Transverse colon (tissue), 4 donors: ENCODE results near the gene WDR48. TPM values are rescaled to one million over a fixed set of nuclear protein-coding genes. Genes with fewer than 3 reads are reported as not detected.

Experiments
- DNase-seq: peaks from one replicate; pipeline ENCODE4 v3.0.0-alpha.2; 2019
- H3K27ac ChIP-seq, 4 donors: fragments of 200-600 bp; sonication (generic); 2 replicates each; pipeline ENCODE4 v1.5.1; 2016 to 2018; ENCODE audit warnings: inconsistent platforms in 4 of 4
- H3K27me3 ChIP-seq: fragments of 200-600 bp; sonication (generic); 2 replicates; pipeline ENCODE4 v1.5.1; 2017; ENCODE audit warnings: inconsistent platforms
- H3K36me3 ChIP-seq, 4 donors: fragments of 200-600 bp; sonication (generic); 2 replicates each; pipeline ENCODE4 v1.5.1; 2017 to 2019; ENCODE audit warnings: inconsistent platforms in 4 of 4
- H3K4me1 ChIP-seq, 4 donors: fragments of 200-600 bp; sonication (generic); 2 replicates each; pipeline ENCODE4 v1.5.1; 2017 to 2020; ENCODE audit warnings: inconsistent platforms in 4 of 4
- H3K4me3 ChIP-seq, 4 donors: fragments of 200-600 bp; sonication (generic); 1 replicate in 1 of 4; 2 replicates in 3 of 4; pipeline versions ENCODE4 v1.5.1 to v1.6.1; 2017 to 2019; ENCODE audit warnings: inconsistent platforms in 4 of 4
- H3K9me3 ChIP-seq, 2 donors: fragments of 200-600 bp; sonication (generic); 2 replicates each; pipeline ENCODE4 v1.5.1; 2017 to 2019; ENCODE audit warnings: inconsistent platforms in 2 of 2
- CTCF ChIP-seq, 5 experiments: fragments of 200-600 bp in 3 of 5; fragments of 450-650 bp in 2 of 5; sonication (generic) in 3 of 5; IDR thresholded peaks; 1 replicate in 2 of 5; 2 replicates in 3 of 5; pipeline ENCODE4 v1.5.1; 2016 to 2017; ENCODE audit warnings: antibody characterized with exemption in 5 of 5, inconsistent platforms in 3 of 5, mild to moderate bottlenecking in 2 of 5, moderate library complexity in 1 of 5
- EP300 ChIP-seq: sonication (generic); formaldehyde crosslinking; IDR thresholded peaks from one replicate; pipeline ENCODE4 v1.6.1; 2017; ENCODE audit warnings: antibody characterized with exemption, low read depth
- POLR2A ChIP-seq: fragments of 450-650 bp; IDR thresholded peaks from one replicate; pipeline ENCODE4 v1.6.1; 2016; ENCODE audit warnings: antibody characterized with exemption, mild to moderate bottlenecking, moderate library complexity
- POLR2AphosphoS5 ChIP-seq, 3 donors: sonication (generic); formaldehyde crosslinking; IDR thresholded peaks; one replicate each; pipeline ENCODE4 v1.6.1; 2016; ENCODE audit warnings: antibody characterized with exemption in 3 of 3
- WGBS, 2 donors: methylation state at CpG; one replicate each; pipeline ENCODE4 v1.1.5; 2018; ENCODE audit warnings: low coverage in 1 of 2; 5-methylcytosine and 5-hydroxymethylcytosine counted together
- in situ Hi-C, 4 donors: fragments of 200-750 bp; cut with MboI; loops; one replicate each; pipeline versions ENCODE4 v1.15.0 to v1.15.1; 2017; ENCODE audit warnings: low sequenced_read_pairs in 3 of 4, low pct_ligation_motif_present in 1 of 4, low pct_unique_long_range_greater_than_20kb in 1 of 4
- intact Hi-C: fragments of 100-400 bp; cut with DNase I; formaldehyde crosslinking; loops from one replicate; pipeline ENCODE4 v1.15.1; 2023; ENCODE audit warnings: low total_unique reads
- total RNA-seq, 4 donors: library from RNA; depleted of rRNA; stranded (reverse); fragments of >200 nt; gene quantifications; one replicate each; pipeline ENCODE4 v1.1.0, GENCODE V29; 2016

Gene WDR48
- total RNA-seq, 4 donors from 2014 or later = 31.0 to 47.6 (median 36.2) TPM

- peaks cover 0 to 32% (median 6%) of the 10 kb centered on the region in 4 donors for H3K36me3 ChIP-seq
- no peak overlapping the region for H3K27ac ChIP-seq
- DNase-seq = no peak
- no peaks in the 10 kb centered on the region for H3K9me3 ChIP-seq
- WGBS, 2 donors = 87% methylated on average over 1 of the region's 1 CpG; no CpG with 5 or more reads in 1 of the 2 donors
- H3K4me3 ChIP-seq = no peak overlapping the region
- TF ChIP-seq CTCF (IDR thresholded peaks at IDR 0.05) (no peak), POLR2A (no peak), POLR2AphosphoS5 (IDR thresholded peaks at IDR 0.05) (no peak), EP300 (no peak)
- intact Hi-C loops = no loop called here
- in situ Hi-C loops = no loop called here
- no peaks in the 10 kb centered on the region for H3K27me3 ChIP-seq
- H3K4me1 ChIP-seq = peaks cover 0 to 14% (median 9%) of the 10 kb centered on the region in 4 donors
Observed at GRCh38 chr3:39099242-39099641, 47.4 kb downstream of the WDR48 start.

GRCh38 chr3:39099738-39100499, 48.1 kb downstream of the WDR48 start:
- in situ Hi-C loops = no loop called here
- peaks cover 0 to 26% (median 2%) of the 10 kb centered on the region in 4 donors for H3K36me3 ChIP-seq

GRCh38 chr3:39100500-39100886, 48.7 kb downstream of the WDR48 start:
- WGBS, 2 donors = 89% methylated on average over 9 of the region's 9 CpGs; no CpG with 5 or more reads in 1 of the 2 donors
- no peak overlapping the region for H3K27ac ChIP-seq
- H3K4me3 ChIP-seq = no peak overlapping the region
- H3K36me3 ChIP-seq = peaks cover 0 to 21% (median 0%) of the 10 kb centered on the region in 4 donors
- no peaks in the 10 kb centered on the region for H3K27me3 ChIP-seq
- no peaks in the 10 kb centered on the region for H3K9me3 ChIP-seq
- in situ Hi-C loops = no loop called here
- peaks cover 5 to 27% (median 21%) of the 10 kb centered on the region in 4 donors for H3K4me1 ChIP-seq
- no peak for DNase-seq
- intact Hi-C loops = loop anchor here (10.0 kb wide), 1 partner anchor 284 kb away; the partner anchor contains the start of gene SLC25A38
- TF ChIP-seq CTCF (IDR thresholded peaks at IDR 0.05) (no peak), EP300 (no peak), POLR2AphosphoS5 (IDR thresholded peaks at IDR 0.05) (no peak), POLR2A (no peak)

More at GRCh38 chr3:39099738-39100499, 48.1 kb downstream of the WDR48 start:
- TF ChIP-seq CTCF (IDR thresholded peaks at IDR 0.05) (no peak), EP300 (no peak), POLR2A (no peak), POLR2AphosphoS5 (IDR thresholded peaks at IDR 0.05) (no peak)
- intact Hi-C loops = loop anchor here (10.0 kb wide), 1 partner anchor 285 kb away; the partner anchor contains the start of gene SLC25A38
- Histone ChIP-seq H3K4me1 (peaks cover 0 to 21% (median 15%) of the 10 kb centered on the region in 4 donors), H3K9me3 (no peaks in the 10 kb centered on the region), H3K27me3 (no peaks in the 10 kb centered on the region), H3K4me3 (no peak overlapping the region), H3K27ac (no peak overlapping the region)
- no peak for DNase-seq
- WGBS, 2 donors = 80 to 95% methylated on average over 1 to 2 of the region's 2 CpGs

- intact Hi-C loops (loop anchor here (10.0 kb wide), 1 partner anchor 284 kb away; the partner anchor contains the start of gene SLC25A38), in situ Hi-C loops (no loop called here)
Observed at GRCh38 chr3:39101022-39101689, 49.3 kb downstream of the WDR48 start.

More at GRCh38 chr3:39101022-39101689, 49.3 kb downstream of the WDR48 start:
- no peak overlapping the region for H3K4me3 ChIP-seq
- DNase-seq = peak; percentile 39
- peaks cover 11 to 34% (median 27%) of the 10 kb centered on the region in 4 donors for H3K4me1 ChIP-seq
- H3K27ac ChIP-seq = no peak overlapping the region
- 70 to 83% methylated on average over 2 to 5 of the region's 5 CpGs for WGBS, 2 donors
- peak; percentile 46 to 63 (median 59) for TF ChIP-seq CTCF (IDR thresholded peaks at IDR 0.05)
- TF ChIP-seq POLR2AphosphoS5 (IDR thresholded peaks at IDR 0.05) = no peak
- no peak for TF ChIP-seq POLR2A
- H3K27me3 ChIP-seq = no peaks in the 10 kb centered on the region
- no peaks in the 10 kb centered on the region for H3K9me3 ChIP-seq
- peaks cover 0 to 17% (median 0%) of the 10 kb centered on the region in 4 donors for H3K36me3 ChIP-seq
